HUES48 (cell line): ENCODE data around the gene FANCD2OS.

Experiments
- H3K27ac ChIP-seq: one replicate; pipeline ENCODE4 v1.7.0; 2013; ENCODE audit warnings: low read depth, low read length, inconsistent platforms
- H3K27me3 ChIP-seq: 2 replicates; pipeline ENCODE4 v1.6.1; 2013; ENCODE audit warnings: mild to moderate bottlenecking, low read length; ENCODE audit not compliant: control insufficient read depth, insufficient read depth
- H3K36me3 ChIP-seq: 2 replicates; pipeline ENCODE4 v1.6.1; 2013; ENCODE audit warnings: low read length; ENCODE audit not compliant: control insufficient read depth, insufficient read depth
- H3K4me1 ChIP-seq: 2 replicates; pipeline ENCODE4 v1.6.1; 2013; ENCODE audit warnings: mild to moderate bottlenecking, low read length; ENCODE audit not compliant: control insufficient read depth, insufficient read depth
- H3K4me3 ChIP-seq: 2 replicates; pipeline ENCODE4 v1.5.1; 2013; ENCODE audit warnings: mild to moderate bottlenecking, low read depth, low read length
- H3K9ac ChIP-seq: 2 replicates; pipeline ENCODE4 v1.6.1; 2013; ENCODE audit warnings: mild to moderate bottlenecking, low read depth, low read length, moderate library complexity
- H3K9me3 ChIP-seq: 2 replicates; pipeline ENCODE4 v1.6.1; 2013; ENCODE audit warnings: low read length; ENCODE audit not compliant: control insufficient read depth, insufficient read depth

FANCD2OS gene, protein sequence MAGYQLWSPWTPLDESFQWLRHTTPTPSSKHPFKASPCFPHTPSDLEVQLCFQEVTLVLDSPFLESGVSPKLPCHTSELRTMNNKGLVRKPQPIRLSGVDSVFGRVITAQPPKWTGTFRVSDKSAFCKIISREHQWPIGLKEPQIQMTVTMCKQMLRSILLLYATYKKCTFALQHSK

DNA sequence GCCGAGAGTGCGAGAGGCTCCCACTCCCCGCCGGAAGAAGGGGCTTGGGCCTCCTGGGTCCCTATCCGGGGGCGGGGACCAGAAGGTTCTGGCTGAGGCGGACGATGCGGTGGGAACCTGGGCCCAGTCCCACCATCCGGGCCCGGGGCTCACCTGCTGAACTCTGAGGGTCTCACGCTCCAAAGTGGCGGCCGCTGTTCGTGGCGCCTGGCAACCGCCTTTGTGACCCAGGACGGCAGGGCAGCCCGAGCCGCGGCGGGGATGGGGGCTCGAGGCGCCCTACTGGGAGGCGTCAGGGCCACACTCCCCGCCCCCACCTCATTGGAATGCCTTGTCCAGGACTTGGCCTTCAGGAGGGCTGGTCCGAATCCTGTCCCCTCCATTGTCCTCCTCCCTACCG lies at the start of gene FANCD2OS:
FANCD2OS (minus strand) TSS at position 165 of the 400 bp plus-strand sequence. CDS start 3,481 bp downstream, outside the sequence.
- no peak within 1 kb of the TSS for H3K27ac ChIP-seq
- H3K9ac ChIP-seq, result no peak within 1 kb of the TSS
- no peak within 1 kb of the TSS for H3K4me3 ChIP-seq
- no peaks in the 10 kb centered on the region; the same call in 1 of the 2 replicates for H3K36me3 ChIP-seq
- H3K4me1 ChIP-seq, result no peaks in the 10 kb centered on the region
- H3K9me3 ChIP-seq, result no peaks in the 10 kb centered on the region
- H3K27me3 ChIP-seq, result no peaks in the 10 kb centered on the region

DNA sequence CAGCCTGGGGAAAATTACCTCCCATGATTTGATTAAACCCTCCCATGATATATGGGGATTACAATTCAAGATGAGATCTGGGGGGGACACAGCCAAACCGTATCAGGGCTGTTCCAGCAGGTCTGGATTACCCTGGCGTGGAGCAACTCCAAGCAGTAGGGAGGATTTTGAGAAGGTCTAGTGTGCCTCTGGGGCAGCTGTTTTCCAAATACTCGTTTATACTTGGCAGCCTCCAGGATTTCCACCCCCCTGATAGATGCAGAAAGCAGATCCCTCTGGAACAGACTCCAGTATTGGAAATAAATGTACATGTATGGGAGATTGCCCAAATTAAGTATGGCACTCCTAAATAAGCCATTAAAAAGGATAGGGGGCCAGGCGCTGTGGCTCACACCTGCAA lies 49.0 kb upstream of the FANCD2OS start:
- no peaks in the 10 kb centered on the region for H3K9me3 ChIP-seq
- H3K27me3 ChIP-seq, result no peaks in the 10 kb centered on the region
- H3K4me1 ChIP-seq, result no peaks in the 10 kb centered on the region
- H3K4me3 ChIP-seq, result no peak overlapping the region
- H3K9ac ChIP-seq, result no peak overlapping the region
- peaks cover 17% of the 10 kb centered on the region for H3K36me3 ChIP-seq
- no peak overlapping the region for H3K27ac ChIP-seq

DNA sequence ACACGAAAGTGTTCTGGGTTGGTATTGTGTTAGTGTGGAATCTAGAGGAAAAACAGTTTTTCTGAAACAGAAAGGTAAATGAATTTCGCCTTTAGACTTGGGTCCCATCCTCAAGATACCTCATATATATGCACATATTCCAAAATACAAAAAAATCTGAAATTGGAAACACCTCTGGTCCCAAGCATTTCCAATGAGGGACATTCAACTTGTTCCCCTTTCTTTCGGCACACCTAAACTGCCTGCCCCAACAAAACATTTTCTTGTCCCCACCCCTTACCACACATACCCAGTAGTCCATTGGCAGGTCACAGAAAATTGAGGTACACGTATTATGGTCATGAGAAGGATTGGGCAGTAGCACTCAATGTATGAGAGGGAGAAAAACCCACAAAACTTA lies 47.6 kb upstream of the FANCD2OS start:
- no peaks in the 10 kb centered on the region for H3K9me3 ChIP-seq
- peaks cover 30% of the 10 kb centered on the region for H3K36me3 ChIP-seq
- no peak overlapping the region for H3K4me3 ChIP-seq
- H3K9ac ChIP-seq, result no peak overlapping the region
- H3K4me1 ChIP-seq, result no peaks in the 10 kb centered on the region
- H3K27me3 ChIP-seq, result no peaks in the 10 kb centered on the region
- no peak overlapping the region for H3K27ac ChIP-seq

DNA sequence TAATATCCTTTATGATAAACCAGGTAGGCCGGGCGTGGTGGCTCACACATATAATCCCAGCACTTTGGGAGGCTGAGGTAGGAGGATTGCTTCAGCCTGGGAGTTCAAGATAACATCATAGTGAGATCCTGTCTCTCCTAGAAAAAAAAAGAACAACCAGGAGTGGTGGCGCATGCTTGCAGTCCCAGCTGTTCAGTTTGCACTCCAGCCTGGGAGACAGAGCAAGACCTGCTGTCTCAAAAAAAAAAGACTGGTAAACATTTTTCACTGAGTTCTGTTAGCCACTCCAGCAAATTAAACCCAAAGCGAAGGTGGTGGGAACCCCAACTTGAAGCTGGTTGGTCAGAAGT lies 47.0 kb upstream of the FANCD2OS start:
- Histone ChIP-seq H3K27ac (no peak overlapping the region), H3K9ac (no peak overlapping the region), H3K9me3 (no peaks in the 10 kb centered on the region), H3K27me3 (no peaks in the 10 kb centered on the region), H3K36me3 (peaks cover 36% of the 10 kb centered on the region), H3K4me1 (no peaks in the 10 kb centered on the region), H3K4me3 (no peak overlapping the region)

DNA sequence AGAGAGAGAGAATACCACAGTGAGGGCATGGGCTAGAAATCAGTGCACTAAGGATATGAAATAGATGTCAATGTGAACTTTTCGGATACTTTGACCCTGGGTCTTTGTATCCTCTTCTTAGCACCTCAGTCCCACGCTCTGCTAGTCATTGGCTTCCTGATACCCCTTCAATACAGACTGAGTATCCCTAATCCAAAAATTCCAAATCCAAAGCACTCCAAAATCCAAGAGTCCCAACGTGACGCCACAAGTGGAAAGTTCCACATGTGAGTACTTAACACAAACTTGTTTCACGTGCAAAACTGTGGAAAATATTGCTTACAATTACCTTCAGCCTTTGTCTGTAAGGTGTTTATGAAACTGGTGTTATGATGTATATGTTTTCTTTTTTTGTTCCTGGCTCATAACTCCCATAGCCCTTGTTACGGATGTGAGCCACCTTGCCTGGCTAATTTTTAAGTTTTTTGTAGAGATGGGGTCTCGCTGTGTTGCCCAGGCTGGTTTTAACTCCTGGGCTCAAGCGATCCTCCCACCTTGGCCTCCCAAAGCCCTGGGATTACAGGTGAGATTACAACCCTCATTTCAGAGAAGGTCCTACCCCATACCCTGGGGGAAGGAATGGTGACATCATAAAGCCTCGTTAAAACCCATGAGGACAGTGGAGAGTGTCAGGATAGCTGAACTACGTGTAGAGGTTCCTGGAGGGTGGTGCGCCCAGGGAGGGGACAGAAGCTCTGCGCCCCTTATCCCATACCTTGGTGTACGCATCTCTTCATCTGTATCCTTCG lies 46.5 kb upstream of the FANCD2OS start:
- H3K9me3 ChIP-seq, result no peaks in the 10 kb centered on the region
- no peak overlapping the region for H3K27ac ChIP-seq
- H3K27me3 ChIP-seq, result no peaks in the 10 kb centered on the region
- no peak overlapping the region for H3K9ac ChIP-seq
- H3K4me3 ChIP-seq, result no peak overlapping the region
- H3K4me1 ChIP-seq, result no peaks in the 10 kb centered on the region
- peaks cover 41% of the 10 kb centered on the region for H3K36me3 ChIP-seq

DNA sequence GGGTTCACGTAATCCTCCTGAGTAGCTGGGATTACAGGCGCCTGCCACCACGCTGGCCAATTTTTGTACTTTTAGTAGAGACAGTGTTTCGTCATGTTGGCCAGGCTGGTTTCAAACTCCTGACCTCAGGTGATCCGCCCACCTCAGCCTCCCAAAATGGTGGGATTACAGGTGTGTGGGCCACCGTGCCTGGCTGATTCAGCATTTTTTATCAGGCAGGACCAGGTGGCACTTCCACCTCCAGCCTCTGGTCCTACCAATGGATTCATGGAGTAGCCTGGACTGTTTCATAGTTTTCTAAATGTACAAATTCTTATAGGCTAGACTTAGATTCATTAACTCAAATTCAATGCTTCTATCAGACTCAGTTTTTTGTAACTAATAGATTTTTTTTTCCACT lies 42.9 kb upstream of the FANCD2OS start:
- no peak overlapping the region for H3K27ac ChIP-seq
- H3K9ac ChIP-seq, result no peak overlapping the region
- no peak overlapping the region for H3K4me3 ChIP-seq
- no peaks in the 10 kb centered on the region for H3K27me3 ChIP-seq
- no peaks in the 10 kb centered on the region for H3K9me3 ChIP-seq
- H3K36me3 ChIP-seq, result peaks cover 64% of the 10 kb centered on the region
- no peaks in the 10 kb centered on the region for H3K4me1 ChIP-seq

DNA sequence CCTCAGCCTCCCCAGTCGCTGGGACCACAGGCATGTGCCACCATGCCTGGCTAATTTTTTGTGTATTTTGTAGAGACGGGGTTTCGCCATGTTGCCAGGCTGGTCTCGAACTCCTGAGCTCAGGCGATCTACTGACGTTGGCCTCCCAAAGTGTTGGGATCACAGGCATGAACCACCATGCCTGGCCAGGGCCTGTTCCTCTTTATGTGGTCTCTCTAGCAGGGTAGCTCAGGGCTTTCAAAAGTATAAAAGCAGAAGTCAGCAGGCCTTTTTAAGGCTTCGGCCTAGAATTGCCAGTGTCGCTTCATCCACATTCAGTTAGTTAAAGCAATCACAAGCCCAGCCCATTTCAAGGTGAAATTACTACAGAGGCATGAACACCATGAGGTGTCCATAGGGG lies 41.2 kb upstream of the FANCD2OS start:
- Histone ChIP-seq H3K4me1 (no peaks in the 10 kb centered on the region), H3K9ac (no peak overlapping the region), H3K9me3 (no peaks in the 10 kb centered on the region), H3K27ac (no peak overlapping the region), H3K36me3 (peaks cover 67% of the 10 kb centered on the region), H3K4me3 (no peak overlapping the region), H3K27me3 (no peaks in the 10 kb centered on the region)

DNA sequence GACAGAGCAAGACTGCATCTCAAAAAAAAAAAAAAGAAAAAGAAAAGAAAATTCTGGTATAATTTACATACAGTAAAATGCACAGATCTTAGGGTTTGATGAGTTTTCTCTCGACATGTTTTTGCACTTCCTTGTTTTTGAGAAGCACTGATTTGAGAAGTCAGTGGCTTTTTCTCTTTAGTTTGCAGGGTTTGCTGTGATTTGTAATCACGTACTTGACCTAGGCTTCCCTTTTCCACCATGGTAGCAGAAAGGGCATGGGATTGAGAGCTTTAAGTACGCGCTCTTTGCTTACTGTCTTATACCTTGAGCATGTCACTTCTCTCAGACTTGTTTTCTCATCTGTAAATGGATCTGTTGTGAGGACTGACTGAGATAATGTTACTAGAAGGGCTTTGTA lies 37.6 kb upstream of the FANCD2OS start:
- peaks cover 47% of the 10 kb centered on the region for H3K36me3 ChIP-seq
- no peaks in the 10 kb centered on the region for H3K9me3 ChIP-seq
- no peak overlapping the region for H3K4me3 ChIP-seq
- H3K27ac ChIP-seq, result no peak overlapping the region
- H3K4me1 ChIP-seq, result no peaks in the 10 kb centered on the region; the same call in 1 of the 2 replicates
- no peaks in the 10 kb centered on the region for H3K27me3 ChIP-seq
- H3K9ac ChIP-seq, result no peak overlapping the region

DNA sequence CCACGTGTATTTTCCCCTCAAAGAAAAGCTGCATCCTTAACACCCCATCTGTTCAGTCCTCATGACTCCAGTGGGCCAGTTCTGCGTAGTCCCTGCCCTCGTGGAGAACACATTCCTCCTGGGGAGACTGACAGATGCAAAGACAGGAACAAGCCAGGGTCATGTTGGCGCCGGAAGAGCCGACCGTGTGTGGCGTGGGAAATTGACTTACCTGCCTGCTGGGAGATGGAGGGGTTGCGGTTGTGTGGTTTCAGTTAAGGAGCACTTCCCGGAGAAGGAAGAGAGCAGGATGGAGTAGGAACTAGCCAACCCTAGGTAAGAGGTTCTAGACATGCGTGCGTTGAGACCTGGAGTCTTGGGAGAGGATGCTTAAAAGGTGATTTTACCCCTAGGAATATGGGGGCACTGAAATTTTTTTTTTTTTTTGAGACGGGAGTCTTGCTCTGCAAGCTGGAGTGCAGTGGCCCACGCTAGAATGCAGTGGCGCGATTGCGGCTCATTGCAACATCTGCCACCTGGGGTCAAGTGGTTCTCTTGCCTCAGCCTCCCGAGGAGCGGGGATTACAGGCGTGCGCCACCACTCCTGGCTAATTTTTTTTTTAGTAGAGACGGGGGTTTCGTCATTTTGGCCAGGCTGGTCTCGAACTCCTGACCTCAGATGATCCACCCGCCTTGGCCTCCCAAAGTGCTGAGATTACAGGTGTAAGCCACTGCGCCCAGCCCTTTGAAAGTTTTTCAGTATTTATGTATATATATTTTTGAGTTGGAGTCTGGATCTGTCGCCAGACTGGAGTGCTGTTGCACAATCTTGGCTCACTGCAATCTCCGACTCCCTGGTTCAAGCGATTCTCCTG lies 34.9 kb upstream of the FANCD2OS start:
- Histone ChIP-seq H3K36me3 (peaks cover 27% of the 10 kb centered on the region), H3K27me3 (no peaks in the 10 kb centered on the region), H3K9ac (no peak overlapping the region), H3K27ac (no peak overlapping the region), H3K4me3 (peak overlapping the region; percentile 79), H3K4me1 (no peaks in the 10 kb centered on the region; the same call in 1 of the 2 replicates), H3K9me3 (no peaks in the 10 kb centered on the region)

DNA sequence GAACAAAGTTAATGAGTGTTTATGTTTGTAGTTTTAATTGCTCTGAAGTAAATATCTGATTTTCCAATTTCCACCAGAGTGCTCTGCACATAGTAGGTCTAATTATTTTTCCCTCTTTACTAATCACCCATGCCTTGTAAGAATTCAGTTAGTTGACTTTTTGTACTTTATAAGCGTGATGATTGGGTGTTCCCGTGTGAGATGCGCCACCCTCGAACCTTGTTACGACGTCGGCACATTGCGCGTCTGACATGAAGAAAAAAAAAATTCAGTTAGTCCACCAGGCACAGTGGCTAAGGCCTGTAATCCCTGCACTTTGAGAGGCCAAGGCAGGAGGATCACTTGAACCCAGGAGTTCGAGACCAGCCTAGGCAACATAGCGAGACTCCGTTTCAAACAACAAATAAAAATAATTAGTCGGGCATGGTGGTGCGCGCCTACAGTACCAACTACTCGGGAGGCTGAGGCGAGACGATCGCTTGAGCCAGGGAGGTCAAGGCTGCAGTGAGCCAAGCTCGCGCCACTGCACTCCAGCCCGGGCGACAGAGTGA lies 33.0 kb upstream of the FANCD2OS start:
- Histone ChIP-seq H3K9me3 (no peaks in the 10 kb centered on the region), H3K36me3 (peaks cover 13% of the 10 kb centered on the region; the same call in 1 of the 2 replicates), H3K4me3 (peak overlapping the region; percentile 79), H3K27ac (no peak overlapping the region), H3K27me3 (no peaks in the 10 kb centered on the region), H3K9ac (no peak overlapping the region), H3K4me1 (no peaks in the 10 kb centered on the region; the same call in 1 of the 2 replicates)
